Gastrocnemius medialis (tissue), 4 donors: ENCODE measurements around the gene FOXP3.

Experiments used
- POLR2A ChIP-seq, 2 donors: fragments of 450-650 bp; IDR thresholded peaks; one replicate each; pipeline ENCODE4 v1.6.1; 2017; ENCODE audit warnings: antibody characterized with exemption in 2 of 2, mild to moderate bottlenecking in 2 of 2, moderate library complexity in 2 of 2
- TF ChIP-seq, protein P1 (sequence below), 5 experiments: fragments of 450-650 bp in 3 of 5; fragments of 200-600 bp in 2 of 5; sonication (generic) in 2 of 5; IDR thresholded peaks in 4 of 5; conservative IDR thresholded peaks in 1 of 5; 1 replicate in 4 of 5; 2 replicates in 1 of 5; pipeline ENCODE4 v1.5.1; 2016 to 2019; ENCODE audit warnings: antibody characterized with exemption in 5 of 5, mild to moderate bottlenecking in 3 of 5, moderate library complexity in 3 of 5

DNA sequence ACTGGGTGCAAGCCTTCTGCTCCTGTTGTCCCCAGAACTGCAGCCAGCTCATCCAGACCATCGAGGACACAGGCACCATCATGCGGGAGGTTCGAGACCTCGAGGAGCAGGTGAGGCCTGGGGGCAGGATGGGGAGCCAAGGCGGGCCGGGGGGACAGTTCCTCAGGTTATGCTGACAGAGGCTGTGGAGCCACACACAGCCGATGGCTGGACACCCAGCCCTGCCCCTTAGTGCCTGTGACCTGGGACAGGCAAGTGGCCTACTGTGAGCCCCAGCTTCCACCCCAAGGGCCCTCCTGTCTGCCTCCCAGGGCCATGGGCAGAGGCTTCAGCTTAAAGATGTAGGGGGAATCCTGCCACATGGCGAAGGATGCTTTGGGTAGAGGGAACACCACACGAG lies 14.9 kb downstream of the FOXP3 start:
- TF ChIP-seq, protein P1, sequence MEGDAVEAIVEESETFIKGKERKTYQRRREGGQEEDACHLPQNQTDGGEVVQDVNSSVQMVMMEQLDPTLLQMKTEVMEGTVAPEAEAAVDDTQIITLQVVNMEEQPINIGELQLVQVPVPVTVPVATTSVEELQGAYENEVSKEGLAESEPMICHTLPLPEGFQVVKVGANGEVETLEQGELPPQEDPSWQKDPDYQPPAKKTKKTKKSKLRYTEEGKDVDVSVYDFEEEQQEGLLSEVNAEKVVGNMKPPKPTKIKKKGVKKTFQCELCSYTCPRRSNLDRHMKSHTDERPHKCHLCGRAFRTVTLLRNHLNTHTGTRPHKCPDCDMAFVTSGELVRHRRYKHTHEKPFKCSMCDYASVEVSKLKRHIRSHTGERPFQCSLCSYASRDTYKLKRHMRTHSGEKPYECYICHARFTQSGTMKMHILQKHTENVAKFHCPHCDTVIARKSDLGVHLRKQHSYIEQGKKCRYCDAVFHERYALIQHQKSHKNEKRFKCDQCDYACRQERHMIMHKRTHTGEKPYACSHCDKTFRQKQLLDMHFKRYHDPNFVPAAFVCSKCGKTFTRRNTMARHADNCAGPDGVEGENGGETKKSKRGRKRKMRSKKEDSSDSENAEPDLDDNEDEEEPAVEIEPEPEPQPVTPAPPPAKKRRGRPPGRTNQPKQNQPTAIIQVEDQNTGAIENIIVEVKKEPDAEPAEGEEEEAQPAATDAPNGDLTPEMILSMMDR (IDR thresholded peaks at IDR 0.05 in 4 of 5, conservative IDR thresholded peaks at IDR 0.05 in 1 of 5): no peak
- TF ChIP-seq POLR2A (IDR thresholded peaks at IDR 0.05): no peak
